ENCODE results near the gene CADPS. TPM values are rescaled to one million over a fixed set of nuclear protein-coding genes. Genes with fewer than 3 reads are reported as not detected.

CADPS gene
- total RNA-seq, 2 experiments from 2014 or later = not detected

DNA sequence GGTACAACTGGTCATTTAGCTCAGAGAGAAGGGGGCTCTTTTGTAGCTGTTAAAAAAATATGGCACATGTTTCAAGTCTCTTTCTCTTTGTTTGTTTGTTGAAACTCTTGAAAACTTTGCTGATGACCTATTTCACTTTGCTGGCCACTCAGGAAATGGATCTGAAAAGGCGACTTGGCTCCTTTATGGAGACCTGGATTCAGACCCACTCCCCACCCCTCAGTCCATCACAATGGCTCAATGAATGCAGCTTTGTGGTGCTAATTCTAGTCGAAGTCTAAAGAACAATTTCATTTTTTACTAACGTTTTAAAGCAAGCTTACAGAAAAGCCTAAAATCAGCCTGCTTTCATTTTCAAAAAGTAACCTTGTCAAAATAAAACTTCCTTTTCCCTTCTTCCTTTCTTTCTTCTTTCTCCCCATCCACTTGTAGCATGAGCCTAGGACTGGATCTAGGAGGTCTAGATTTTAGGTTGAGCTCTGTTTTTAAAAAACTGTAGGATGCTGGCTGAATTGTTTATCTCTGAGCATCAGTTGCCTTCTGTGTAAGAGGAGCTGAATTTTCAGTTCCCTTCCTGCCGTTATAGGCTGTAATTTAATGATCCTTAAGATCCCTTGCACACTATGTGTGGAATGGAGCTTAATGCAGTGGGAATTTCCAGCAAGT is 336.4 kb downstream of the CADPS start:
- Mint-ChIP-seq H3K9me3 (ENCODE audit: low read depth) (no peaks in the 10 kb centered on the region), H3K27me3 (peaks cover 5% of the 10 kb centered on the region), H3K27ac (no peak overlapping the region), H3K4me3 (no peak overlapping the region), H3K4me1 (no peaks in the 10 kb centered on the region), H3K36me3 (ENCODE audit: low read depth) (no peaks in the 10 kb centered on the region)
- POLR2A ChIA-PET = no interaction called here
- no peak for DNase-seq
- CTCF ChIA-PET = interaction anchor here (0.7 kb wide), 1 partner anchor 910 kb away, joined by 3 read pairs; no protein-coding TSS in a partner anchor
- ATAC-seq = no peak
- intact Hi-C loops (cut with DNase I, micrococcal nuclease) = no loop called here

DNA sequence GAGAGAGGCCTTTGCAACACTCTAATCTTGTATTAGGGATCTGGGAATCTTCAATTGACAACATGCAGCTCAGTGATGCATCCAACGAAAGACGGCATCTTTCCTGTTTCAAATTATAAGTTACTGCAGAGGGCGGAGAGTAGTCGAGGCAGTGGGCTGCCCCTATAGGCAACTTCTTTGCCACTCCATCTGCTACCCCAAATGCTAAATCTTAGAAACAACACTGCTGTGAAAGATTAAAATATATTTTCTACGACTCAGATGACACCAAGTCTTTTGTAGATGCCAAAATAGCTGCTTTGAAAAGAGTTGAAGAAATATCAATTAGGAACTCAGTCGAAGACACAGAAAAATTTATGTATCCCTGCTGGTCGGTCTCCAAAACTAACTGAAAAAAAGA is 340.9 kb downstream of the CADPS start:
- ChIA-PET CTCF (no interaction called here), POLR2A (no interaction called here)
- H3K27ac Mint-ChIP-seq = no peak overlapping the region
- intact Hi-C loops (cut with DNase I, micrococcal nuclease) = no loop called here
- peaks cover 5% of the 10 kb centered on the region for H3K27me3 Mint-ChIP-seq
- no peaks in the 10 kb centered on the region for H3K4me1 Mint-ChIP-seq
- ATAC-seq (no peak), DNase-seq (no peak)
- no peak overlapping the region for H3K4me3 Mint-ChIP-seq
- H3K36me3 Mint-ChIP-seq (ENCODE audit: low read depth) = no peaks in the 10 kb centered on the region
- H3K9me3 Mint-ChIP-seq (ENCODE audit: low read depth) = no peaks in the 10 kb centered on the region

DNA sequence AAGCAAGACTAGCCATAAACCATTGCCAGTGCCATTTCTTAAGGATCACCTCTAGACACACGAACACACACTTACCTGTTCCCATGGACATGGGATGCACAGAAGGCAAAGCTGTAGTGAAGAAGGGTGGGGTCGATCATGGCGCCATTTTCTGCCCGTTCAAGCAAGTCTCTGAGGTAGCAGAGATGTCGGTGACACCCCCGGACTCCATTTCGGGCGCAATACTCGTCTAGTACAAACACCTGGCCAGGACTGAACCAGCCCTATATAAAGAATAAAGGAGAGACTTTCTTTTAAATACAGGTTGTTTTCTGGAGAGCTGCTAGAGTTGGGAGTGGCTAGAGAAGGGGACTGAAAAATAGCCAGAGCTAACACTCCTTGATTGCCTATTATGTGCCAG is 342.4 kb downstream of the CADPS start:
- Mint-ChIP-seq H3K9me3 (ENCODE audit: low read depth) (no peaks in the 10 kb centered on the region), H3K4me3 (no peak overlapping the region), H3K4me1 (no peaks in the 10 kb centered on the region), H3K36me3 (ENCODE audit: low read depth) (no peaks in the 10 kb centered on the region), H3K27ac (no peak overlapping the region), H3K27me3 (peaks cover 3% of the 10 kb centered on the region)
- POLR2A ChIA-PET = no interaction called here
- CTCF ChIA-PET = no interaction called here
- no peak for DNase-seq
- intact Hi-C loops (cut with DNase I, micrococcal nuclease) = no loop called here
- ATAC-seq = no peak

DNA sequence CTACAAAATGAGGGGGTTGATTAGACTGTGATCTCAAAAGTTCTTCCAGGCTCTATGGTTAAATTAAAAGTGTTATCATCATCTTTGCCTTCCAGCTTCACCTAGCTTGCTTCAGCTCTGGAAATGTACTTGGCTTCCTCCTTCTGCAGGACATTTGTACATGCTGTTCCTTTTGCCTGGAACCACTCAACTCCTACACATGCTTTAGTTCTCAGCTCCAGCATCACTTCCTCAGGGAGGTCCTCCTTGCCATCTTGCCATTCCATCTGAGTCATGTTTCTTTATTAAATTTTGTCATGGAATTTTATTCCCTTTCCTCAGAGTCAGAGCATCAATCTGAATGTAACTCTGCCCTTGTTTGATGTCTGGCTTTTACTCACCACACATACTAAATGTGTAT is 343.2 kb downstream of the CADPS start:
- Mint-ChIP-seq H3K4me1 (no peaks in the 10 kb centered on the region), H3K9me3 (ENCODE audit: low read depth) (no peaks in the 10 kb centered on the region), H3K27ac (no peak overlapping the region), H3K27me3 (peaks cover 3% of the 10 kb centered on the region), H3K4me3 (no peak overlapping the region), H3K36me3 (ENCODE audit: low read depth) (no peaks in the 10 kb centered on the region)
- ChIA-PET CTCF (interaction anchor here (1.1 kb wide), 1 partner anchor 14 kb away, joined by 3 read pairs; no protein-coding TSS in a partner anchor), POLR2A (no interaction called here)
- no peak for DNase-seq
- intact Hi-C loops (cut with DNase I, micrococcal nuclease) = no loop called here
- ATAC-seq = no peak

DNA sequence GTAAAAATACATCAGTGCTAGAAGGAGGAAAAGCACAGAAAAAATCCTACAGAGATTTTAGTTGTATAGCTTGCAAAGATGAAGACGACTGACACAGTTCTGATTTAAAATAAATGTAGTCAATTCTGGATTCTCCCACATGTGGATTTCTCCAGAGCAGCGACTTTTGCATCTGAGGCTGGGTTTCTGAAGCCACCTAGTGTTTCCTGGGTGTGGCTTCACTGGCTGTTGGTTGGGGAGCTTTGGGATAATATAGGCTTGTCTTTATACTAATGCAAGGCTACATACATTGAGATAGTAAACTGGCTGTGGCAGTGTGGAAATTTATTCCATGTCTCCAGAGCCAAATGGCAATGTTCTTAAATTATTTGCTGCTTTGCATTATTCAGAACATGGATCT is 343.7 kb downstream of the CADPS start:
- Mint-ChIP-seq H3K4me1 (no peaks in the 10 kb centered on the region), H3K27ac (no peak overlapping the region), H3K9me3 (ENCODE audit: low read depth) (no peaks in the 10 kb centered on the region), H3K4me3 (no peak overlapping the region), H3K36me3 (ENCODE audit: low read depth) (no peaks in the 10 kb centered on the region), H3K27me3 (peaks cover 2% of the 10 kb centered on the region)
- DNase-seq = no peak
- POLR2A ChIA-PET = no interaction called here
- CTCF ChIA-PET = interaction anchor here (1.1 kb wide), 1 partner anchor 13 kb away, joined by 3 read pairs; no protein-coding TSS in a partner anchor
- no peak for ATAC-seq
- intact Hi-C loops (cut with DNase I, micrococcal nuclease) = no loop called here

DNA sequence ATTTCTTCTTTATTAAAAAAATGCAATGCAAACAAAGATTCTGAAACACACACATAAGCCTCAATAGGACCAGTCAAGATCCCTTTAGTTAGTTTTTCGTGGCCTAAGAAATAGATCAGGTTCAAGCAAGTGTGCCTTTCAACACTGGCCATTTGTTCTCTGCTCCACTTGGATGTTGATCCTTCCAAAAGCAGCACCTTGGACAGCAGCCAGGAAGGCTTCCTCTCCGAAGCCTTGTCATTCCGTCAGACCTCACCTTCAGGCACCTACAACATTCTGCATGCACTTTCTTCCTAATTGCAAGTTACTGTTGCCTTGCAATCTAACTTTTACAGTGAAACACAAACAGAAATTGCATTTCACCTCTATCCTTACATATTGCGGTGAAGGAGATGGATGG is 346.0 kb downstream of the CADPS start:
- DNase-seq = peak; percentile 37
- intact Hi-C loops (cut with DNase I, micrococcal nuclease) = no loop called here

DNA sequence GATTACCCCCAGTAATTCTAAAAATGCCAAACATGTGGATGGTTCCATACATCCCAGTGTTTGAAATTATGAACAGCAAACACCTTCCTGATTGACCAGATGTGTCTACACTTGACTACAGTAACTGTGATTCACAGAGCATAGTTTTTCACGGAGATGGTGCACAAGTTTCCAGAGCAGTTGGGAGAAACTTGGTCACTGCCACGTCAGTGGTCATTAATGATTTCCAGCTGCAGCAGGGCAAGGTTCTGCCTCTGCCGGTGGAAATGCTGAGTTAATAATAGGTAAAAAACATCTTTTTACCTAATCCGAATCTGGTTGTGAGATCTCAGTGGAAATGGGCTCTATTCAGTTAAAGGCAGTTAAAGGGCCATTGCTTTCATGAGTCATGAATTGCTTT is 347.7 kb downstream of the CADPS start:
- ChIA-PET POLR2A (no interaction called here), CTCF (interaction anchor here (0.9 to 1.1 kb wide), 2 partner anchors 10 to 12 kb away, joined by 3 read pairs; no protein-coding TSS in a partner anchor)
- H3K4me1 Mint-ChIP-seq = no peaks in the 10 kb centered on the region
- H3K36me3 Mint-ChIP-seq (ENCODE audit: low read depth) = no peaks in the 10 kb centered on the region
- DNase-seq (no peak), ATAC-seq (no peak)
- H3K4me3 Mint-ChIP-seq = no peak overlapping the region
- H3K27me3 Mint-ChIP-seq = no peaks in the 10 kb centered on the region
- intact Hi-C loops (cut with DNase I, micrococcal nuclease) = loop anchor here in 1 of 2 experiments (2.0 kb wide), 1 partner anchor 19 kb away; no protein-coding TSS in a partner anchor
- no peaks in the 10 kb centered on the region for H3K9me3 Mint-ChIP-seq (ENCODE audit: low read depth)
- H3K27ac Mint-ChIP-seq = no peak overlapping the region

More for the DNA sequence above, 346.0 kb downstream of the CADPS start:
- Mint-ChIP-seq H3K36me3 (ENCODE audit: low read depth) (no peaks in the 10 kb centered on the region), H3K27ac (no peak overlapping the region), H3K27me3 (no peaks in the 10 kb centered on the region), H3K4me1 (no peaks in the 10 kb centered on the region), H3K4me3 (no peak overlapping the region), H3K9me3 (ENCODE audit: low read depth) (no peaks in the 10 kb centered on the region)
- CTCF ChIA-PET = no interaction called here
- POLR2A ChIA-PET = no interaction called here
- ATAC-seq = no peak

DNA sequence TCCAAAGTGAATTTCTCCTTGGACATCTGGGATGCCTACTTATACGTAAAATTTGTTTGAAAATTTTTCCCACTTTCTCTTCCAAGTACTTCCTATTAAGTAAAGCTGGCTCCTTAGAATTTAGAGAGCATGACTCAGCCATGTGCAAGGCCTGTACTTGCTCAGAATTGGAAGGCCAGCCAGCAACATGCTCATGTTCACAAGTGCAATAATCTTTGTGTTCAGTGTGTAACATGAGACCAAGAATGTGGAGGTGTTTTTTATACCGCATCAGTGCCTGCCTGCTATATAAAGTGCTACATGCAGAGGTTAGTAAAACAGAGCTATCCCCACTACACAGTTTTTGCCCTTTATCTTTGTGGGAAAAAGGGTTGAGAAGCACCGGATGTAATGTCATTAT is 349.9 kb downstream of the CADPS start:
- no peaks in the 10 kb centered on the region for H3K27me3 Mint-ChIP-seq
- no peak overlapping the region for H3K27ac Mint-ChIP-seq
- H3K4me3 Mint-ChIP-seq = no peak overlapping the region
- ChIA-PET POLR2A (no interaction called here), CTCF (no interaction called here)
- DNase-seq (no peak), ATAC-seq (no peak)
- H3K9me3 Mint-ChIP-seq (ENCODE audit: low read depth) = no peaks in the 10 kb centered on the region
- intact Hi-C loops (cut with DNase I, micrococcal nuclease) = no loop called here
- no peaks in the 10 kb centered on the region for H3K36me3 Mint-ChIP-seq (ENCODE audit: low read depth)
- no peaks in the 10 kb centered on the region for H3K4me1 Mint-ChIP-seq

DNA sequence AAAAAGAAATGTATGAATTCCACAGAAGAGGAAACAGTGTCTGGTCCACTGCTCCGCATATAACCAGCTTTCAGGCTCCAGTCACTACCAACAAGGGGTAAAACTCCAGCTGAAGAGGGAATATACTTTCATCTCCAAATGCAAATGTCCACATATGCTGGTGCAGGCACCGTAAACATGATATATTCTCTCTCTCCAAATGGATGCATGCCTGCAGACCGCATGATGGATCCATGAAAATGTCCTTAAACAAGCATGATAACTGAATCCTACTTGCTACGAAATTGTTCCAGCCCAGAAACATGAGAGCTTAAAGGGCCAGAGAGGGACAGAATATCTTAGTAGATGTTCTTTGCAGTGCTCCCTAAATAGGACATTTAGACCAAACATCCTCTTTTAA is 351.5 kb downstream of the CADPS start:
- POLR2A ChIA-PET = no interaction called here
- intact Hi-C loops (cut with DNase I, micrococcal nuclease) = no loop called here
- no peaks in the 10 kb centered on the region for H3K4me1 Mint-ChIP-seq
- no peak for DNase-seq
- no peaks in the 10 kb centered on the region for H3K36me3 Mint-ChIP-seq (ENCODE audit: low read depth)
- no peak for ATAC-seq
- H3K9me3 Mint-ChIP-seq (ENCODE audit: low read depth) = no peaks in the 10 kb centered on the region
- H3K27me3 Mint-ChIP-seq = peaks cover under 1% of the 10 kb centered on the region
- no peak overlapping the region for H3K27ac Mint-ChIP-seq
- CTCF ChIA-PET = no interaction called here
- H3K4me3 Mint-ChIP-seq = no peak overlapping the region

DNA sequence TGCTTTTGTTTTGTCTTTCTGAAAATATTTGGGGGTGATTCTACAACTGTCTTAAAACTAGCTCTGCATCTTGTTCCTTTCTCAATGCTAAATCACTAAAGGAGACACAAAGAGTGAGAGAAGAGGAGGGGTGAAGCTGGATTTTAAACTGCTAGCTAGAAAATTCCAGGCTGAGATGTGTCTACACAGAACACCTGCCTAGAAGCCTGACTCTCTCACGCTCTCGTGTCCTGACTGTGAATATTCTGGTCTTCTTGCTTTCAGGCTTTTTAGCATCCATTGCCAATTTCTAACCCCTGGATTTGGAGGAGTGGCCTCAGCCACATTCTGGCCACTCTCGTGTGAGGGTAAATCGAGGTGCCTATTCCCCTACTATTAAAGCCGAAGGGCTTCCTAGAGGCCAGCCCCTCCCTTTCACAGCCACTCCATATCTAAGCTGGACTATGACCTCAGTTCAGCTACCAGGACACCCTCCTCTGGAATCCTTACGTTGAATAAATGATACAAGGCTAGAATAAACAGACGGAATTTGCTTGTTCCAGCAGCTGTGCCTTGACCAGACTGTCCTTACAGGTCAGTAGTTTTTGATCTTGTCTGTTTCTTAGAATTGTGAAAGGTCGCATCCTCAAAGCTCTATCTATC is 353.6 kb downstream of the CADPS start:
- no peak overlapping the region for H3K27ac Mint-ChIP-seq
- H3K4me1 Mint-ChIP-seq = no peaks in the 10 kb centered on the region
- H3K36me3 Mint-ChIP-seq (ENCODE audit: low read depth) = no peaks in the 10 kb centered on the region
- H3K4me3 Mint-ChIP-seq = no peak overlapping the region
- DNase-seq = no peak
- intact Hi-C loops (cut with DNase I, micrococcal nuclease) = no loop called here
- ChIA-PET POLR2A (no interaction called here), CTCF (interaction anchor here (0.9 to 1.1 kb wide), 2 partner anchors 17 to 77 kb away, joined by 3 read pairs; no protein-coding TSS in a partner anchor)
- peaks cover 2% of the 10 kb centered on the region for H3K27me3 Mint-ChIP-seq
- no peaks in the 10 kb centered on the region for H3K9me3 Mint-ChIP-seq (ENCODE audit: low read depth)
- no peak for ATAC-seq

DNA sequence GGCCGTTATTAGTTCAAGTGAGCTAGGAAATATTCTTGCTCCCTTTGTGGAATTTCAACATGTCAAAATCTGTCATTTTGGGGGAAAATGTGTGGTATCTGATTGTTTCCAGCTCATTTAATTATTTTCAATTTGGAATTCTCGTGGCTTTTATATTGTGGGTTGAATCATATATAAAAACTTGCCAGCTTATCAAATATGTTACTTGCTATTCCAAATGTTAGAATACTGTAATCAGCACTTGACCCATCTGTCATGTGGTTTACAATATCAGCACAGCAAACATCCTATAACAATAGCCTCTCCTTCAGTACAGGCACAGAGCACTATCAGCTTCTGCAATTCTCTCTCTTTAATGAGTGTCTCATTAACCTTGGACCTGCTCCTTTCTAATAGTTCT is 371.7 kb downstream of the CADPS start:
- H3K4me3 Mint-ChIP-seq = no peak overlapping the region
- ChIA-PET CTCF (no interaction called here), POLR2A (no interaction called here)
- H3K36me3 Mint-ChIP-seq (ENCODE audit: low read depth) = no peaks in the 10 kb centered on the region
- intact Hi-C loops (cut with DNase I, micrococcal nuclease) = no loop called here
- no peak for DNase-seq
- H3K27ac Mint-ChIP-seq = no peak overlapping the region
- no peaks in the 10 kb centered on the region for H3K4me1 Mint-ChIP-seq
- H3K9me3 Mint-ChIP-seq (ENCODE audit: low read depth) = no peaks in the 10 kb centered on the region
- peaks cover 2% of the 10 kb centered on the region for H3K27me3 Mint-ChIP-seq
- no peak for ATAC-seq

Data from activated CD4-positive, alpha-beta T cell treated with anti-CD3 and anti-CD28 coated beads for 36 hours (primary cell).